K562 (cell line): ENCODE measurements around the gene B4GALNT4. TPM values are rescaled to one million over a fixed set of nuclear protein-coding genes. Genes with fewer than 3 reads are reported as not detected.

ENCODE experiments used
- ARHGAP35 ChIP-seq: fragments of 450-650 bp; IDR thresholded peaks from 2 replicates; pipeline ENCODE4 v1.6.1; 2018; ENCODE audit not compliant: partially characterized antibody
- ERF ChIP-seq: fragments of 450-650 bp; formaldehyde crosslinking; IDR thresholded peaks from 2 replicates; pipeline ENCODE4 v1.4.0; 2020; ENCODE audit warnings: mild to moderate bottlenecking, mixed read lengths
- GABPB2 ChIP-seq: fragments of 250-450 bp; sonication (Bioruptor Pico); conservative IDR thresholded peaks from 2 replicates; pipeline ENCODE4 v1.5.1; 2021; ENCODE audit warnings: mild to moderate bottlenecking
- HCFC1 ChIP-seq: IDR thresholded peaks from 2 replicates; pipeline ENCODE4 v1.6.1; 2012; ENCODE audit warnings: low read depth, low read length, improper control_type of control experiment
- HEY1 ChIP-seq: fragments of 250-450 bp; sonication (Bioruptor Pico); IDR thresholded peaks from 2 replicates; pipeline ENCODE4 v1.5.0; 2020; ENCODE audit warnings: mild to moderate bottlenecking, moderate library complexity, borderline replicate concordance
- HNRNPH1 ChIP-seq: fragments of 200-400 bp; formaldehyde crosslinking; optimal IDR thresholded peaks from 2 replicates; pipeline ENCODE3; 2017; ENCODE audit warnings: low read depth, mild to moderate bottlenecking, low read length, moderate library complexity
- HOMEZ ChIP-seq: fragments of 250-450 bp; sonication (Bioruptor Pico); IDR thresholded peaks from 2 replicates; pipeline ENCODE4 v1.4.0; 2020; ENCODE audit warnings: mild to moderate bottlenecking, moderate library complexity
- IRF2 ChIP-seq: sonication (generic); formaldehyde crosslinking; IDR thresholded peaks from 2 replicates; pipeline ENCODE4 v1.8.1; 2022; ENCODE audit warnings: mild to moderate bottlenecking, missing genetic modification reagents
- JUN ChIP-seq, 2 experiments: sonication (generic) in 1 of 2; formaldehyde crosslinking in 1 of 2; IDR thresholded peaks; 2 replicates each; pipeline versions ENCODE4 v1.6.1 to v1.8.0; 2012 to 2022; ENCODE audit warnings: borderline replicate concordance in 2 of 2, mild to moderate bottlenecking in 2 of 2, improper control_type of control experiment in 1 of 2, low read depth in 1 of 2, low read length in 1 of 2, missing genetic modification reagents in 1 of 2
- MAFG ChIP-seq: fragments of 450-650 bp; conservative IDR thresholded peaks from 2 replicates; pipeline ENCODE4 v1.6.1; 2016; ENCODE audit warnings: missing genetic modification characterization, missing compliant biosample characterization
- NFE2 ChIP-seq: IDR thresholded peaks from 2 replicates; pipeline ENCODE4 v1.6.1; 2014; ENCODE audit warnings: antibody characterized with exemption, low read depth
- NFXL1 ChIP-seq: fragments of 450-650 bp; formaldehyde crosslinking; IDR thresholded peaks from 2 replicates; pipeline ENCODE4 v1.4.0; 2021; ENCODE audit warnings: mild to moderate bottlenecking
- POLR2A ChIP-seq: fragments of 450-650 bp; conservative IDR thresholded peaks from 2 replicates; pipeline ENCODE4 v1.6.1; 2016
- PRDM10 ChIP-seq: fragments of 450-650 bp; IDR thresholded peaks from 2 replicates; pipeline ENCODE4 v1.6.1; 2018; ENCODE audit not compliant: partially characterized antibody
- PTRF ChIP-seq: fragments of 450-650 bp; IDR thresholded peaks from 2 replicates; pipeline ENCODE4 v1.6.1; 2016; ENCODE audit warnings: mild to moderate bottlenecking, missing genetic modification characterization, missing compliant biosample characterization
- SIN3A ChIP-seq, 2 experiments: fragments of 150-350 bp in 1 of 2; IDR thresholded peaks; 2 replicates each; pipeline ENCODE4 v1.6.1; 2011 to 2016; ENCODE audit warnings: borderline replicate concordance in 2 of 2, low read depth in 2 of 2, low read length in 2 of 2, mild to moderate bottlenecking in 2 of 2, moderate library complexity in 2 of 2; ENCODE audit not compliant: control insufficient read depth in 1 of 2
- TFAP4 ChIP-seq: sonication (generic); formaldehyde crosslinking; IDR thresholded peaks from 2 replicates; pipeline ENCODE4 v1.8.0; 2022; ENCODE audit warnings: missing genetic modification reagents, mild to moderate bottlenecking, moderate library complexity, borderline replicate concordance
- THRB ChIP-seq: fragments of 450-650 bp; formaldehyde crosslinking; conservative IDR thresholded peaks from 2 replicates; pipeline ENCODE4 v1.4.0; 2022; ENCODE audit warnings: mild to moderate bottlenecking, missing genetic modification characterization
- U2AF1 ChIP-seq: fragments of 200-400 bp; formaldehyde crosslinking; optimal IDR thresholded peaks from 2 replicates; pipeline ENCODE3; 2017; ENCODE audit warnings: mild to moderate bottlenecking, low read depth, low read length, moderate library complexity
- ZNF239 ChIP-seq: fragments of 250-450 bp; sonication (Bioruptor Pico); IDR thresholded peaks from 2 replicates; pipeline ENCODE4 v1.4.0; 2020; ENCODE audit warnings: mild to moderate bottlenecking
- polyA plus RNA-seq, 8 experiments: library from polyadenylated mRNA; depleted of rRNA in 4 of 8; stranded (reverse) in 5 of 8; unstranded in 3 of 8; fragments of >200 nt; fragmentation: Nextera tagmentation in 2 of 8; fragmentation: Illumina TruSeq in 1 of 8; extraction: Ambion mirVana in 2 of 8; extraction: Trizol in 1 of 8; gene quantifications; 2 replicates each; pipeline versions ENCODE4 v1.2.1 to v1.2.3, GENCODE V29; 2011 to 2014; ENCODE audit warnings: inconsistent platforms in 1 of 8, missing spikeins in 1 of 8
- total RNA-seq, 7 experiments: library from RNA; depleted of rRNA in 6 of 7; stranded (reverse); fragments of >200 nt in 6 of 7; fragmentation: Illumina TruSeq in 2 of 7; extraction: Trizol in 2 of 7; gene quantifications; 2 replicates each; pipeline versions ENCODE4 v1.2.1 to v1.2.3, GENCODE V29; 2011 to 2021; ENCODE audit warnings: low replicate concordance in 1 of 7

Gene B4GALNT4
- total and polyA plus RNA-seq, 9 of the 15 experiments (the other 6 are each of a cell fraction or from before 2014, with no cell fraction given), result 0.20 to 37.1 (median 10.8) TPM; not detected in 1

GRCh38 chr11:355581-356458, 13.5 kb upstream of the B4GALNT4 start (continued):
- TF ChIP-seq HCFC1 (no peak), MAFG (no peak), HNRNPH1 (no peak), HOMEZ (CRISPR knock-in tag) (0 out of 2 replicates have a peak, but pooled peaks have one; percentile 89), THRB (CRISPR knock-in tag) (no peak), JUN (IDR thresholded peaks at IDR 0.05; ENCODE audit: borderline replicate concordance, low read depth, low read length) (no peak), JUN (CRISPR knock-in tag; IDR thresholded peaks at IDR 0.05; ENCODE audit: borderline replicate concordance) (no peak), GABPB2 (CRISPR knock-in tag) (no peak), POLR2A (peak; percentile 58; the same call in 1 of the 2 replicates), HEY1 (CRISPR knock-in tag) (no peak), ZNF239 (CRISPR knock-in tag) (peak; percentile 33), TFAP4 (CRISPR knock-in tag) (peak; percentile 65; the same call in 1 of the 2 replicates), ERF (CRISPR knock-in tag) (peak; percentile 96; the same call in 1 of the 2 replicates), PRDM10 (peak; percentile 81), SIN3A (IDR thresholded peaks at IDR 0.05; ENCODE audit: borderline replicate concordance in 2 of 2, control insufficient read depth in 1 of 2, low read depth in 2 of 2, low read length in 2 of 2) (no peak), NFXL1 (CRISPR knock-in tag) (peak; percentile 79; the same call in 1 of the 2 replicates), IRF2 (CRISPR knock-in tag) (no peak), U2AF1 (peak; percentile 33), ARHGAP35 (no peak), PTRF (peak; percentile 83), NFE2 (no peak)
